ENCODE measurements around the gene C1QL1.

DNA sequence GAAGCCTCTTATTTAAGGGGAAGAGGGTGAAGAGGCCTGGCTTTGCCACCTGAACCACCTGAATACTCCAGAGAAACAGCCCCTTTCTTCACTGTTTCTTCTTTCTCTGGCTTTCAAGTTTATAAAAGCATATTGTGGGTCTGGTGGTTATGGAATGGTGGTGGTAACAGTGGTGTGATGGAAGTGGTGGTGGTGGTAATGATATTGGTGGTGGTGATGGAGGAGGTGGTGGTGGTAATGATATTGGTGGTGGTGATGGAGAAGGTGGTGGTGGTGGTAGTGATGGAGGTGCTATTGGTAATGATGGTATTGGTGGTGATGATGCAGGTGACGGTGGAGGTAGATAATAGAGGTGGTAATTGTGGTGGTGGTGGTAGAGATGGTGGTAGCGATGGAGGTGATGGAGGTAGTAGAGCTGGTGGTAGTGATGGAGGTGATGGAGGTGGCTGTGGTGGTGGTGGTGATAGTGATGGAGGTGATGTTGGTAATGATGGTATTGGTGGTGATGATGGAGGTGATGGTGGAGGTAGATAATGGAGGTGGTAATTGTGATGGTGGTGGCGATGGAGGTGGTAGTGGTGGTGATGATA, 14.1 kb upstream of the C1QL1 start:
- TF ChIP-seq ZNF274 (IDR thresholded peaks at IDR 0.05; ENCODE audit: low read depth, low read length) = no peak
- no peak for TF ChIP-seq SUZ12 (IDR thresholded peaks at IDR 0.05; ENCODE audit: extremely low read depth, insufficient read depth, insufficient read length)
- TF ChIP-seq YY1 (IDR thresholded peaks at IDR 0.05; ENCODE audit: insufficient read depth, insufficient read length) = no peak
